ENCODE measurements around the gene CWC27. TPM values are rescaled to one million over a fixed set of nuclear protein-coding genes. Genes with fewer than 3 reads are reported as not detected.

Gene CWC27
- total and polyA plus RNA-seq, 2 of the 13 experiments (the other 11 are each of a cell fraction or from before 2014, with no cell fraction given): 21.1 to 25.7 TPM

GRCh38 chr5:64759960-64760660, 8.6 kb upstream of the CWC27 start:
- Histone ChIP-seq H3K36me3 (replicated peaks in 1 of 2; ENCODE audit: control insufficient read depth in 1 of 2, insufficient read depth in 2 of 2, low read length in 2 of 2) (peaks cover 0 to 20% of the 10 kb centered on the region in 2 experiments; a peak in 3 of 5 replicates), H3K27ac (ENCODE audit: extremely low read length, insufficient read depth, low read length) (no peak overlapping the region), H2AFZ (ENCODE audit: low read length) (no peak overlapping the region), H3K4me1 (ENCODE audit: insufficient read depth, low read length) (no peaks in the 10 kb centered on the region), H3K79me2 (ENCODE audit: insufficient read depth, low read length) (peaks cover 36% of the 10 kb centered on the region), H3K4me3 (replicated peaks in 1 of 3; ENCODE audit: insufficient read depth in 1 of 3, low read depth in 2 of 3, low read length in 3 of 3) (no peak overlapping the region), H4K20me1 (ENCODE audit: insufficient read depth, low read length) (peaks cover 2% of the 10 kb centered on the region; the same call in 1 of the 2 replicates), H3K4me2 (ENCODE audit: low read depth, low read length) (no peak overlapping the region), H3K9ac (ENCODE audit: insufficient read depth, low read depth, low read length) (no peak overlapping the region), H3K9me3 (ENCODE audit: low read length) (no peaks in the 10 kb centered on the region), H3K27me3 (ENCODE audit: control insufficient read depth in 1 of 2, insufficient read depth in 2 of 2, low read length in 2 of 2) (no peaks in the 10 kb centered on the region)
- CTCF ChIA-PET (ENCODE audit: low intra/inter-chr PET ratio, low total read pairs): no interaction called here
- WGBS (ENCODE audit: low lambda C conversion rate): 95% methylated on average over 4 of the region's 4 CpGs
- intact Hi-C loops (cut with micrococcal nuclease; ENCODE audit: unreplicated experiment): no loop called here
- ATAC-seq (no peak), FAIRE-seq (no peak), DNase-seq (ENCODE audit: low spot score) (no peak)
- POLR2A ChIA-PET: no interaction called here
- in situ Hi-C loops (cut with HindIII; ENCODE audit: extremely low pct_ligation_motif_present, low pct_unique_long_range_greater_than_20kb): no loop called here
- TF ChIP-seq ATF7 (IDR thresholded peaks at IDR 0.05): peak; percentile 71
- no peak for TF ChIP-seq ATF7 (CRISPR knock-in tag; IDR thresholded peaks at IDR 0.05)
- TF ChIP-seq SALL2 (CRISPR knock-in tag; IDR thresholded peaks at IDR 0.05): no peak
- TF ChIP-seq JUND (CRISPR knock-in tag; IDR thresholded peaks at IDR 0.05): no peak
- no TSS peak for BruUV-seq (replicated peaks)

DNA sequence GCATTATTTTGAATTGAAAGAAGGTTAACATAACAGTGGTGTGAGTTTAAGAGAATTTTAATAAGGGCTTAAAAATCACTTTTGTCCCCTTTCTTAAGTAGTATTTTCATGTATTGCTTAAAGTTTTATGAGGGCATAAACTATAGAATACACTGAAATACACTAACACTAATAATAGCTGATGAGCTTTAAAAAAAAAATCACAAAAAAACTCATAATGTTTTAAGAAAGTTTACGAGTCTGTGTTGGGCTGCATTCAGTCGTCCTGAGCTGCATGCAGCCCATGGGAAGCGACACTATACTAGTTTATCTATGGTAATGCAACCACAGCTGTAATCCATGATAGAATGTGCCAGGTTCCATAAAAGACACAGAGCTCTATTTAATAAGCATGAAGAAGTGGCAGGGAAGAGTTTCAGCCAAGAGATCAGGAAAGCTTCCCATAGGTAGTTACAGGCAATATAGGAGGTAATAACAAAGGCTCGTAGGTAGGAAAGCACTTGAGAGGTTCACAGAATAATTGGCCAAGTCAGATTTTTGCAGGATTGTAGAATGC, 4.7 kb upstream of the CWC27 start:
- Histone ChIP-seq H3K36me3 (replicated peaks in 1 of 2; ENCODE audit: control insufficient read depth in 1 of 2, insufficient read depth in 2 of 2, low read length in 2 of 2) (peaks cover 0 to 31% of the 10 kb centered on the region in 2 experiments; a peak in 3 of 5 replicates), H3K4me2 (ENCODE audit: low read depth, low read length) (no peak overlapping the region), H3K9ac (ENCODE audit: insufficient read depth, low read depth, low read length) (no peak overlapping the region), H3K27me3 (ENCODE audit: control insufficient read depth in 1 of 2, insufficient read depth in 2 of 2, low read length in 2 of 2) (no peaks in the 10 kb centered on the region; a peak in 1 of 5 replicates), H2AFZ (ENCODE audit: low read length) (no peak overlapping the region), H3K9me3 (ENCODE audit: low read length) (no peaks in the 10 kb centered on the region), H3K4me3 (replicated peaks in 1 of 3; ENCODE audit: insufficient read depth in 1 of 3, low read depth in 2 of 3, low read length in 3 of 3) (no peak overlapping the region), H3K27ac (ENCODE audit: extremely low read length, insufficient read depth, low read length) (no peak overlapping the region), H3K79me2 (ENCODE audit: insufficient read depth, low read length) (peaks cover 47% of the 10 kb centered on the region), H3K4me1 (ENCODE audit: insufficient read depth, low read length) (peaks cover 20% of the 10 kb centered on the region), H4K20me1 (ENCODE audit: insufficient read depth, low read length) (no peaks in the 10 kb centered on the region; the same call in 1 of the 2 replicates)
- 98% methylated on average over 4 of the region's 4 CpGs for WGBS (ENCODE audit: low lambda C conversion rate)
- DNase-seq (ENCODE audit: low spot score) (no peak), FAIRE-seq (no peak), ATAC-seq (no peak)
- BruUV-seq (replicated peaks): no TSS peak
- intact Hi-C loops (cut with micrococcal nuclease; ENCODE audit: unreplicated experiment) (no loop called here), in situ Hi-C loops (cut with HindIII; ENCODE audit: extremely low pct_ligation_motif_present, low pct_unique_long_range_greater_than_20kb) (no loop called here)
- ChIA-PET CTCF (ENCODE audit: low intra/inter-chr PET ratio, low total read pairs) (no interaction called here), POLR2A (no interaction called here)
- TF ChIP-seq, protein P1, sequence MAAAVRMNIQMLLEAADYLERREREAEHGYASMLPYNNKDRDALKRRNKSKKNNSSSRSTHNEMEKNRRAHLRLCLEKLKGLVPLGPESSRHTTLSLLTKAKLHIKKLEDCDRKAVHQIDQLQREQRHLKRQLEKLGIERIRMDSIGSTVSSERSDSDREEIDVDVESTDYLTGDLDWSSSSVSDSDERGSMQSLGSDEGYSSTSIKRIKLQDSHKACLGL (CRISPR knock-in tag; IDR thresholded peaks at IDR 0.05): no peak
- TF ChIP-seq ZNF800 (CRISPR knock-in tag; IDR thresholded peaks at IDR 0.05) (no peak), TCF7L2 (IDR thresholded peaks at IDR 0.05; ENCODE audit: low read depth, low read length) (no peak)
